ENCODE results near the gene DYNLT2B.
"Not testable (repeated sequence)": the region's sequence is repeated elsewhere in the genome, so short reads cannot be mapped to it uniquely, and the experiment has no call there.

DYNLT2B gene

GRCh38 chr3:196343917-196344316, 25.9 kb upstream of the DYNLT2B start:
- not testable (repeated sequence) for H3K36me3 ChIP-seq (ENCODE audit: control insufficient read depth, insufficient read depth, low read length); H3K27me3 ChIP-seq (ENCODE audit: control insufficient read depth, insufficient read depth, low read length); H3K4me1 ChIP-seq (ENCODE audit: control insufficient read depth, insufficient read depth, low read length); H3K9ac ChIP-seq (ENCODE audit: low read depth, low read length); H3K4me3 ChIP-seq (ENCODE audit: low read depth, low read length); H3K9me3 ChIP-seq (ENCODE audit: control insufficient read depth, insufficient read depth, low read length)

GRCh38 chr3:196341137-196341536, 23.1 kb upstream of the DYNLT2B start:
- no peaks in the 10 kb centered on the region for H3K36me3 ChIP-seq (ENCODE audit: control insufficient read depth, insufficient read depth, low read length)
- no peak overlapping the region for H3K4me3 ChIP-seq (ENCODE audit: low read depth, low read length)
- H3K4me1 ChIP-seq (ENCODE audit: control insufficient read depth, insufficient read depth, low read length), result no peaks in the 10 kb centered on the region
- no peaks in the 10 kb centered on the region for H3K27me3 ChIP-seq (ENCODE audit: control insufficient read depth, insufficient read depth, low read length)
- H3K9me3 ChIP-seq (ENCODE audit: control insufficient read depth, insufficient read depth, low read length), result no peaks in the 10 kb centered on the region
- no peak overlapping the region for H3K9ac ChIP-seq (ENCODE audit: low read depth, low read length)

DNA sequence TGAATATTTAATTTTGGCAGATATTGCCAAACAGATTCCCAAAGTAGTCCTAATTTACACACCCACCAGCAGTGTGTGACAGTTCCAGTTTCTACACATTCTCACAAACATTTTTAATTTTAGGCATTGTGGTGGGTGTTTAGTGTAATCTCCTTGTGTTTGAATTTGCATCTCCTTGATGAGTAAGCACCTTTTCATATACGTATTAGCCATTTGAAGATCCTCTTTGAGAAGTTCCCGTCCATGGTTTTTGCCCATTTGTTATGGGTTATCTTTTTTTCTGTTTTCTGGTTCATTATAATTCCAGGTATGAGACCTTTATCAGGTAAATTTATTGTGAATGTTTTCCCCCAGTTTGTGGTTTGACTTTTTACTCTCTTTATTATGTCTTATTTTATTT, 22.4 kb upstream of the DYNLT2B start:
- H3K9ac ChIP-seq (ENCODE audit: low read depth, low read length), result no peak overlapping the region
- no peaks in the 10 kb centered on the region for H3K9me3 ChIP-seq (ENCODE audit: control insufficient read depth, insufficient read depth, low read length)
- H3K4me3 ChIP-seq (ENCODE audit: low read depth, low read length), result no peak overlapping the region
- no peaks in the 10 kb centered on the region for H3K36me3 ChIP-seq (ENCODE audit: control insufficient read depth, insufficient read depth, low read length)
- H3K4me1 ChIP-seq (ENCODE audit: control insufficient read depth, insufficient read depth, low read length), result no peaks in the 10 kb centered on the region
- no peaks in the 10 kb centered on the region for H3K27me3 ChIP-seq (ENCODE audit: control insufficient read depth, insufficient read depth, low read length)

DNA sequence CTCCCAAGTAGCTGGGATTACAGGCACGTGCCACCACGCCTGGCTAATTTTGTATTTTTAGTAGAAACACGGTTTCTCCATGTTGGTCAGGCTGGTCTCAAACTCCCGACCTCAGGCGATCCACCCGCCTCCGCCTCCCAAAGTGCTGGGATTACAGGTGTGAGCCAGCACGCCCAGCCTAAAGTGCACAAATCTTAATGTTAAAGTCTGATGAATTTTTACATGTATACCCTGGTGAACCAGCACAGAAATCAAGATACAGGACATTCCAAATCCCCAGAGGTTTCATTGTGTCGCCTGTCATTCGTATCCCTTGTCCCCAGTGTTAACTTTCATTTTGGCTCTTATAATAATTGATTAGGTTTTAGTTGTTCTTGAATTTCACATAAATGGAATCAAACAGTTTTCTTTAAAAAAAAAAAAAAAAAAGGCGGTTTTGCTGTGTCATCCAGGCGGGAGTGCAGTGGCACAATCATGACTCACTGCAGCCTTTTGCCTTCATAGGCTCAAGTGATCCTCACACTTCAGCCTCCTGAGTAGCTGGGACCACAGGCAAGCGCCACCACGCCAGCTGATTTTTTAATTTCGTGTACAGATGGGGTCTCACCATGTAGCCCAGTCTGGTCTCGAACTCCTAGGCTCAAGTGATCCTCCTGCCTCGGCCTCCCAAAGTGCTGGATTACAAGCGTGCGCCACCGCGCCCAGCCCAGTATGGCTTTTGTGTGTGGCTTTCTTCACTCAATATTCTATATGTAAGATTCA, 21.6 kb upstream of the DYNLT2B start:
- Histone ChIP-seq H3K4me1 (ENCODE audit: control insufficient read depth, insufficient read depth, low read length) (no peaks in the 10 kb centered on the region), H3K4me3 (ENCODE audit: low read depth, low read length) (no peak overlapping the region), H3K36me3 (ENCODE audit: control insufficient read depth, insufficient read depth, low read length) (no peaks in the 10 kb centered on the region), H3K27me3 (ENCODE audit: control insufficient read depth, insufficient read depth, low read length) (no peaks in the 10 kb centered on the region), H3K9ac (ENCODE audit: low read depth, low read length) (no peak overlapping the region), H3K9me3 (ENCODE audit: control insufficient read depth, insufficient read depth, low read length) (no peaks in the 10 kb centered on the region)

DNA sequence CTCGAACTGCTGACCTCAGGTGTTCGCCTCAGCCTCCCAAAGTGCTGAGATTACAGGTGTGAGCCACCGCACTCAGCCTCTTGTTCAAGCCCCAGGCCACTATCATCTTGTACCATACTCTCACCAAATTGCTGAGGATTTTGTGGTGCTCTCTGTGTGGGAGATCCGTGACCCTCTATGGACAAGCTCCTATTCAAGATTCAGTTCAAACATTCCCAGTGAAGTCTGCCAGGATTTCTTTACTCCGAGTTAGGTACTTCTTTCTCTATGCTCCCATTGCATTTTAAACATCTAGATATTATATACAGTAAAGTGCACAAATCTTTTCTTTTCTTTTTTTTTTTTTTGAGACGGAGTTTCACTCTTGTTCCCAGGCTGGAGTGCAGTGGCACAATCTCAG, 21.0 kb upstream of the DYNLT2B start:
- H3K9ac ChIP-seq (ENCODE audit: low read depth, low read length), result no peak overlapping the region
- no peaks in the 10 kb centered on the region for H3K36me3 ChIP-seq (ENCODE audit: control insufficient read depth, insufficient read depth, low read length)
- no peaks in the 10 kb centered on the region for H3K4me1 ChIP-seq (ENCODE audit: control insufficient read depth, insufficient read depth, low read length)
- H3K9me3 ChIP-seq (ENCODE audit: control insufficient read depth, insufficient read depth, low read length), result no peaks in the 10 kb centered on the region
- H3K4me3 ChIP-seq (ENCODE audit: low read depth, low read length), result no peak overlapping the region
- H3K27me3 ChIP-seq (ENCODE audit: control insufficient read depth, insufficient read depth, low read length), result no peaks in the 10 kb centered on the region

DNA sequence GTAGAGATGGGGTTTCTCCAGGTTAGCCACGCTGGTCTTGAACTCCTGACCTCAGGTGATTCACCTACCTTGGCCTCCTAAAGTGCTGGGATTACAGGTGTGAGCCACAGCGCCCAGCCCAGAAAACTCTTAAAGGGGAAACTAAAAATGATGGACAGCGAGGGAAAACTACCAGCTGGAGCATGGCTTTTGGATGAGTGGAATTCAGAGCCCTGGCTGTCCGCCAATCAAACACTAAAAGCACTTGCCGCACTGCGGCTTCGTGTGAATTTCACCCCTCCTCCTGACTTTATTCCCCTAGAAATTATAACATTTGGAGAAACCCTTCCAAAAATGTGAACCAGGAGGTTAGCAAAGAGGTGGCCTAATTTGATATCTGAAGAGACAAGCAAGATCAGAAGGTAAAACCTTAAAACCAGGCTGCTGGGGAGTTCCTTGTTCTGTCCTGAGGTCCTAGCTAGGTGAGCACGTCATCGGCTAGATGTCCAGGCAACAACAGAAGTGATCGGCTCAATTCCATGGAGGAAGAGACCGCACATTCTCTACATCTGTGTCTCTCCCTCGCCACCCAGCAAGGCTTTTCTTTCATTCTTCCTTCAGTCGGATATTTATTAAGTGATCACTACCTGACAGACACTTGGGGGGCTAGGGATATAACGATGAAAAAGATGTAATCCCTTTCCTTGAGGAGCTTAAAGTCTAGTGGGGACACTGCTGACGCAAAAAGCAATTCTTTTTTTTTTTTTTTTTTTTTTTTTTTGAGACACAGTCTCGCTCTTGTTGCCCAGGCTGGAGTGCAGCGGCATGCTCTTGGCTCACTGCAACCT, 18.5 kb upstream of the DYNLT2B start:
- H3K9me3 ChIP-seq (ENCODE audit: control insufficient read depth, insufficient read depth, low read length), result no peaks in the 10 kb centered on the region
- no peaks in the 10 kb centered on the region for H3K4me1 ChIP-seq (ENCODE audit: control insufficient read depth, insufficient read depth, low read length)
- no peaks in the 10 kb centered on the region for H3K27me3 ChIP-seq (ENCODE audit: control insufficient read depth, insufficient read depth, low read length)
- no peak overlapping the region for H3K9ac ChIP-seq (ENCODE audit: low read depth, low read length)
- H3K4me3 ChIP-seq (ENCODE audit: low read depth, low read length), result no peak overlapping the region
- no peaks in the 10 kb centered on the region for H3K36me3 ChIP-seq (ENCODE audit: control insufficient read depth, insufficient read depth, low read length)

GRCh38 chr3:196335503-196335948, 17.5 kb upstream of the DYNLT2B start:
- H3K9ac ChIP-seq (ENCODE audit: low read depth, low read length), result no peak overlapping the region
- no peaks in the 10 kb centered on the region for H3K9me3 ChIP-seq (ENCODE audit: control insufficient read depth, insufficient read depth, low read length)
- no peaks in the 10 kb centered on the region for H3K4me1 ChIP-seq (ENCODE audit: control insufficient read depth, insufficient read depth, low read length)
- no peaks in the 10 kb centered on the region for H3K36me3 ChIP-seq (ENCODE audit: control insufficient read depth, insufficient read depth, low read length)
- no peak overlapping the region for H3K4me3 ChIP-seq (ENCODE audit: low read depth, low read length)
- no peaks in the 10 kb centered on the region for H3K27me3 ChIP-seq (ENCODE audit: control insufficient read depth, insufficient read depth, low read length)

DNA sequence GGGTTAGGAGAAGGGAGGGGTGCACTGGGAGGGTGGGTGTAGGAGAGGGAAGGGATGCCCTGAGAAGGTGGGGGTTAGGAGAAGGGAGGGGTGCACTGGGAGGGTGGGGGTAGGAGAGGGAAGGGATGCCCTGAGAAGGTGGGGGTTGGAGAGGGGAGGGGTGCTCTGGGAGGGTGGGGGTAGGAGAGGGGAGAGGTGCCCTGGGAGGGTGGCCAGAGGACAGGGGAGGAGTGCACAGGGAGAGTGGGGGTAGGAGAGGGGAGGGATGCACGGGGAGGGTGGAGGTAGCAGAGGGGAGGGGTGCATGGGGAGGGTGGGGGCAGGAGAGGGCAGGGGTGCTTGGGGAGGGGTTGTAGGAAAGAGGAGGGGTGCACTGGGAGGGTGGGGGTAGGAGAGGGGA, 16.9 kb upstream of the DYNLT2B start:
- Histone ChIP-seq H3K4me1 (ENCODE audit: control insufficient read depth, insufficient read depth, low read length) (no peaks in the 10 kb centered on the region), H3K36me3 (ENCODE audit: control insufficient read depth, insufficient read depth, low read length) (no peaks in the 10 kb centered on the region), H3K9ac (ENCODE audit: low read depth, low read length) (no peak overlapping the region), H3K9me3 (ENCODE audit: control insufficient read depth, insufficient read depth, low read length) (no peaks in the 10 kb centered on the region), H3K27me3 (ENCODE audit: control insufficient read depth, insufficient read depth, low read length) (no peaks in the 10 kb centered on the region), H3K4me3 (ENCODE audit: low read depth, low read length) (no peak overlapping the region)

DNA sequence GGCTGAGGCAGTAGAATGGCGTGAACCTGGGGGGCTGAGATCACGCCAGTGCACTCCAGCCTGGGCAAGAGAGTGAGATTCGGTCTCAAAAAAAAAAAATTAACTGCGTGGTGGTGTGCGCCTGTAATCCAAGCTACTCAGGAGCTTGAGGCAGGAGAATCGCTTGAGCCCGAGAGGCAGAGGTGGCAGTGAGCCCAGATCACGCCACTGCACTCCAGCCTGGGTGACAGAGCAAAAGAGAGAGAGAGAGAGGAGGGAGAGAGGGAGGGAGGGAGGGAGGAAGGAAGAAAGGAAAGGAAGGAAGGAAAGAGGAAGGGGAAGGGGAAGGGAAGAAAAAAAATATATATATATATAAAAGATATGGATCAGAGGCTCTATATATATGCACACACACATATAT, 14.1 kb upstream of the DYNLT2B start:
- Histone ChIP-seq H3K4me1 (ENCODE audit: control insufficient read depth, insufficient read depth, low read length) (no peaks in the 10 kb centered on the region), H3K9me3 (ENCODE audit: control insufficient read depth, insufficient read depth, low read length) (no peaks in the 10 kb centered on the region), H3K9ac (ENCODE audit: low read depth, low read length) (no peak overlapping the region), H3K4me3 (ENCODE audit: low read depth, low read length) (no peak overlapping the region), H3K27me3 (ENCODE audit: control insufficient read depth, insufficient read depth, low read length) (no peaks in the 10 kb centered on the region), H3K36me3 (ENCODE audit: control insufficient read depth, insufficient read depth, low read length) (no peaks in the 10 kb centered on the region)

DNA sequence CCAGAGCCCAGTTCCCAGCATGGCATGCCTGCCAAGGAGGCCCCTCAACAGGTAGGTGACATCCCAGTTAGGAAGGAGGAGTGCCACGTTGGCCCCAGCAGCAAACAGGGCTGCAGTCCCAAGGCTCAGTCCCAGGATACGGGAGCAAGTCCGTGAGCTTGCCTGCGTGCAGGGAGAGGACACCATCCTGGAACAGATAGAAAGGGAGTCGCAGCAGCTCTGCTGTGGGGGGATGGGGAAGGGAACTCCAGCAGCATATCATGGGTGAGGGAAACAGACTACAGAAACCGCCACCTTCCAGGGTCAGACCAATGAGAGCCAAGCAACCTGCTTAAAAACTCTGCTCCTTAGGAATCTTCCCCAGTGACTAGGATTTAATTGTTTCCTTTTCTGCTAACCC, 9.4 kb upstream of the DYNLT2B start:
- H3K4me3 ChIP-seq (ENCODE audit: low read depth, low read length), result no peak overlapping the region
- no peak overlapping the region for H3K9ac ChIP-seq (ENCODE audit: low read depth, low read length)

GRCh38 chr3:196326936-196327335, 8.9 kb upstream of the DYNLT2B start:
- Histone ChIP-seq H3K4me3 (ENCODE audit: low read depth, low read length) (no peak overlapping the region), H3K9me3 (ENCODE audit: control insufficient read depth, insufficient read depth, low read length) (no peaks in the 10 kb centered on the region), H3K27me3 (ENCODE audit: control insufficient read depth, insufficient read depth, low read length) (no peaks in the 10 kb centered on the region), H3K9ac (ENCODE audit: low read depth, low read length) (no peak overlapping the region), H3K4me1 (ENCODE audit: control insufficient read depth, insufficient read depth, low read length) (peaks cover 4% of the 10 kb centered on the region), H3K36me3 (ENCODE audit: control insufficient read depth, insufficient read depth, low read length) (no peaks in the 10 kb centered on the region)

More for the DNA sequence above, 9.4 kb upstream of the DYNLT2B start:
- Histone ChIP-seq H3K36me3 (ENCODE audit: control insufficient read depth, insufficient read depth, low read length) (no peaks in the 10 kb centered on the region), H3K9me3 (ENCODE audit: control insufficient read depth, insufficient read depth, low read length) (no peaks in the 10 kb centered on the region), H3K27me3 (ENCODE audit: control insufficient read depth, insufficient read depth, low read length) (no peaks in the 10 kb centered on the region), H3K4me1 (ENCODE audit: control insufficient read depth, insufficient read depth, low read length) (peaks cover 4% of the 10 kb centered on the region)

DNA sequence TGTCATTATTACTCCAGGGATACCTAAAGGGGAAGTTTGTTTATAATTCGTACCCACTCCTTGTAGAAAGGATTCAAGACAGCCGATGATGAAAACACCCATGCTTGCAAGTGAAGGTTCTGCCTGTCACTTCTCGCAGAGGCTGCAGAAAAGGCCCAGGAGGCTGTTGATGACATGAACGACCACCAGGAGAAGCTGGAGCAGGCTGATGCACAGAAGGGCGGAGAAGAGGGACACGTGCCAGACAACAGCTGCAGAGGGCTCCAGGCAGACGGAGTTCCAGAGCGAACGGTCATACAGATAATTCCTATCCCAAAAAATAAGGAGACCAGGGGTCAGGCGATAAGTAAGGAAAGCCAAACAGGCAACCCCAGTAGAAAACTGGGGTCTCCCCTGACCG, 5.7 kb upstream of the DYNLT2B start:
- H3K9me3 ChIP-seq (ENCODE audit: control insufficient read depth, insufficient read depth, low read length), result no peaks in the 10 kb centered on the region
- H3K9ac ChIP-seq (ENCODE audit: low read depth, low read length), result no peak overlapping the region
- no peak overlapping the region for H3K4me3 ChIP-seq (ENCODE audit: low read depth, low read length)

More for the DNA sequence above, 5.7 kb upstream of the DYNLT2B start:
- no peaks in the 10 kb centered on the region for H3K36me3 ChIP-seq (ENCODE audit: control insufficient read depth, insufficient read depth, low read length)
- H3K4me1 ChIP-seq (ENCODE audit: control insufficient read depth, insufficient read depth, low read length), result peaks cover 4% of the 10 kb centered on the region
- H3K27me3 ChIP-seq (ENCODE audit: control insufficient read depth, insufficient read depth, low read length), result no peaks in the 10 kb centered on the region

All from iPS-15b (cell line).